EH (cell line): ENCODE results near the gene SCARF1.

Experiments used
- DNase-seq: peaks from one replicate; pipeline ENCODE4 v3.0.0-alpha.2; 2015; ENCODE audit warnings: low read depth

Gene SCARF1

GRCh38 chr17:1648173-1648962 lies 2.8 kb upstream of the SCARF1 start:
- peak; percentile 30 for DNase-seq

- no peak for DNase-seq
These were observed 2.3 kb upstream of the SCARF1 start for GRCh38 chr17:1647802-1648171.

- DNase-seq: no peak
These were observed 805 bp upstream of the SCARF1 start for GRCh38 chr17:1646199-1646875.

GRCh38 chr17:1644493-1645206 lies 882 bp downstream of the SCARF1 start:
- peak; percentile 70 for DNase-seq

- DNase-seq: peak; percentile 48
These were observed 1.5 kb downstream of the SCARF1 start for GRCh38 chr17:1643999-1644492.

GRCh38 chr17:1643293-1643998 lies 2.1 kb downstream of the SCARF1 start:
- peak; percentile 28 for DNase-seq

GRCh38 chr17:1641065-1641403 lies 4.5 kb downstream of the SCARF1 start:
- DNase-seq: no peak

GRCh38 chr17:1640329-1641064 lies 5.0 kb downstream of the SCARF1 start:
- no peak for DNase-seq

GRCh38 chr17:1639549-1640180 lies 5.9 kb downstream of the SCARF1 start:
- DNase-seq: no peak

GRCh38 chr17:1638624-1639300 lies 6.8 kb downstream of the SCARF1 start:
- DNase-seq: no peak

- DNase-seq: no peak
These were observed 7.4 kb downstream of the SCARF1 start for GRCh38 chr17:1638171-1638590.

- DNase-seq: no peak
These were observed 8.7 kb downstream of the SCARF1 start for GRCh38 chr17:1636732-1637285.

- DNase-seq: peak; percentile 19
These were observed 9.7 kb downstream of the SCARF1 start for GRCh38 chr17:1635675-1636465.

- DNase-seq: no peak
These were observed 10.5 kb downstream of the SCARF1 start for GRCh38 chr17:1634841-1635650.

- DNase-seq: no peak
These were observed 14.9 kb downstream of the SCARF1 start for GRCh38 chr17:1630662-1631061.

- DNase-seq: peak; percentile 41
These were observed 15.8 kb downstream of the SCARF1 start for GRCh38 chr17:1629504-1630310.

- DNase-seq: peak; percentile 92
These were observed 16.6 kb downstream of the SCARF1 start for GRCh38 chr17:1628856-1629503.
